Peyer's patch (tissue), 4 donors: ENCODE results near the gene NAV1.

ENCODE experiments used
- POLR2A ChIP-seq, 2 donors: fragments of 450-650 bp; IDR thresholded peaks; one replicate each; pipeline ENCODE4 v1.5.1; 2017; ENCODE audit warnings: antibody characterized with exemption in 2 of 2, mild to moderate bottlenecking in 2 of 2, moderate library complexity in 2 of 2
- TF ChIP-seq, protein P1 (sequence below), 6 experiments: fragments of 450-650 bp in 4 of 6; fragments of 200-600 bp in 2 of 6; sonication (generic) in 1 of 6; IDR thresholded peaks; one replicate each; pipeline ENCODE4 v1.5.1; 2017 to 2019; ENCODE audit warnings: antibody characterized with exemption in 6 of 6, mild to moderate bottlenecking in 3 of 6, moderate library complexity in 1 of 6

DNA sequence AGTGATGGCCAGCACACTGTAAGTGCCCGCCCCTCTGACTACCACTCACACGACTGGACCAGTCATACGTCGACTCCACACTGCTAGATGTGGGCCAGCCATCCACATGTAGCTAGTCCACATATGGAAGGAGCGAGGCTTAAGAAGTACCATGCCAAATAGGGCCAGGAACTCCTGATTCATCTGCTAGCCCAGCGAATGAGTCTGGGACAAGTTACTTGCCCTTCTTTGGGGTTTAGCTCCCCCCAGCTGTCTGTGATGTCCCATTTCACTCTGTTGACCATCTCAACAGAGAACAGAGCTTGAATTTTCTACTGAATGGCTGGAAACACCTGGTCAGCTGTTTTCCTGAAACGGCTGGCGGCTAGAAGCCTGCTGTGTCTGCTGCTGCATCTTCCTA lies 37.8 kb upstream of the NAV1 start:
- TF ChIP-seq, protein P1, sequence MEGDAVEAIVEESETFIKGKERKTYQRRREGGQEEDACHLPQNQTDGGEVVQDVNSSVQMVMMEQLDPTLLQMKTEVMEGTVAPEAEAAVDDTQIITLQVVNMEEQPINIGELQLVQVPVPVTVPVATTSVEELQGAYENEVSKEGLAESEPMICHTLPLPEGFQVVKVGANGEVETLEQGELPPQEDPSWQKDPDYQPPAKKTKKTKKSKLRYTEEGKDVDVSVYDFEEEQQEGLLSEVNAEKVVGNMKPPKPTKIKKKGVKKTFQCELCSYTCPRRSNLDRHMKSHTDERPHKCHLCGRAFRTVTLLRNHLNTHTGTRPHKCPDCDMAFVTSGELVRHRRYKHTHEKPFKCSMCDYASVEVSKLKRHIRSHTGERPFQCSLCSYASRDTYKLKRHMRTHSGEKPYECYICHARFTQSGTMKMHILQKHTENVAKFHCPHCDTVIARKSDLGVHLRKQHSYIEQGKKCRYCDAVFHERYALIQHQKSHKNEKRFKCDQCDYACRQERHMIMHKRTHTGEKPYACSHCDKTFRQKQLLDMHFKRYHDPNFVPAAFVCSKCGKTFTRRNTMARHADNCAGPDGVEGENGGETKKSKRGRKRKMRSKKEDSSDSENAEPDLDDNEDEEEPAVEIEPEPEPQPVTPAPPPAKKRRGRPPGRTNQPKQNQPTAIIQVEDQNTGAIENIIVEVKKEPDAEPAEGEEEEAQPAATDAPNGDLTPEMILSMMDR (IDR thresholded peaks at IDR 0.05): no peak
- no peak for TF ChIP-seq POLR2A (IDR thresholded peaks at IDR 0.05)
